CD4-positive, alpha-beta T cell treated with Interleukin-6 at 100 ng/mL for 8 hours (primary cell): ENCODE measurements around the gene NRGN.

Experiments used
- DNase-seq: peaks from one replicate; pipeline ENCODE4 v3.0.0-alpha.2; 2020; ENCODE audit warnings: mixed read lengths, low spot score

The NRGN gene

GRCh38 chr11:124740277-124740882 is 638 bp downstream of the NRGN start:
- DNase-seq = peak; percentile 38

GRCh38 chr11:124742555-124742954 is 2.8 kb downstream of the NRGN start:
- no peak for DNase-seq

GRCh38 chr11:124743050-124743449 is 3.3 kb downstream of the NRGN start:
- DNase-seq = no peak

DNA sequence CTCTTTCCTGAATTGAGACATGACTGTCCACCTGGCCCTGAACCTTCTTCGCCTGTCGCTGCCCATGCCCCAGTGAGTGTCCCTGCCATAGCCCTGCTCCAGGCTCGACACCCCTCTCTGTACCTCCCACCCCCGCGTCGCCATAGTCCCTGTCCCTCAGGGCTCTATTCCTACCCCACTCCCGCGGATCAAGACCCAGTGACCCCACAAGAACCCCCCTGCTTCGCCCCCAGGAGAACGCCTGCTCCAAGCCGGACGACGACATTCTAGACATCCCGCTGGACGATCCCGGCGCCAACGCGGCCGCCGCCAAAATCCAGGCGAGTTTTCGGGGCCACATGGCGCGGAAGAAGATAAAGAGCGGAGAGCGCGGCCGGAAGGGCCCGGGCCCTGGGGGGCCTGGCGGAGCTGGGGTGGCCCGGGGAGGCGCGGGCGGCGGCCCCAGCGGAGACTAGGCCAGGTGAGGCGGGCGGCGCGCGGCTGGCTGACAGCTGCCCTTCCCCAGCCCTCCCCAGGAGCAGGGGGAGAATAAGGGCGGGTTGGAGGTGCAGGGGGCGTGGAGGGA is 5.6 kb downstream of the NRGN start:
- DNase-seq = no peak

- peak; percentile 33 for DNase-seq
These were observed 6.3 kb downstream of the NRGN start for GRCh38 chr11:124745835-124746620.

GRCh38 chr11:124746621-124747243 is 7.0 kb downstream of the NRGN start:
- peak; percentile 82 for DNase-seq

DNA sequence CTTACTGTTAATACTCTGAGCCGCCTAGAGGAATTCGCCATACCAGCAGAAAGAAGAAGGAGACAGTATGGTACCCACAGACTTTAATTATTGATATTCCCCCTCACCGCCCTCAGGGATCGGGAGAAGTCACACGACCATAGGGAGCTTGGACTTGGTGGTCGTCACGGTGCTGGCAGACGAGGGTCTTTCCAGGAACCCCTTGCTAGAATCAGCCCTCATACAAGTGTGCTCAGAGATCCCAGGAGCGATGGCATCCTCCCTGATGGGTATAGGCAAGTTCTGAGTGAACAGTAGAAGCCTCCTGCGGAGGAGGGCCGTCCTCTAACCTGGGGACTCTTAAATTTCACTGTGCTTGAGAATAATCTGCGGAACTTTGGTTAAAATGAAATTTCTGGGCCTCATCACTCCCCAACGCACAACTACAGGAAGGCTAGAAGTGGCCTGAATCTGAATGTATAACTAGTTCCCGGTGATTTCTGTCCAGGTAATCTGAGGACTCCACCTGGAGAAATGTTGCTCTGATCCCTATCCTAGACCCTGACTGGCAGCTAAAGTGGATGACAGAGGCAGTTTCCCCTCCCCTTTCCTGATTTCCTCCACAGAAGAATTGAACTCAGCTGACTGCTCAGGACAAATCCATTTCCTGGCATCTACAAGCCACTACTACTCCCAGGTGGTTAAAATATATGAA is 7.8 kb downstream of the NRGN start:
- no peak for DNase-seq

DNA sequence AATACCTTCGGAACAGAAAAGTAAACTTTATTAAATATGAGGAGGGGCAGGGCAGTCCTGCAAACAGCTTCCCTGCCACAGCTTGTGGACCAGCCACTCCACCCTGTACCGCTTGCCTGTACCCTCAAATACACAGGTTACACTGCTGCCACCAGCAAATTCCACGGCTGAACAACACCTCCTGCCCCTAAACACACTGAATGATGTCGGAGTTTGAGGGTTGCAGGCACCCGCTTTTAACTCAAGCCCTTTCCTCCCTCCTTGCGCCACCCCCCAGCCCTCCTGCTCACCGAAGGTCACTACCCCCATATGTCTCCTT is 8.3 kb downstream of the NRGN start:
- DNase-seq = no peak

DNA sequence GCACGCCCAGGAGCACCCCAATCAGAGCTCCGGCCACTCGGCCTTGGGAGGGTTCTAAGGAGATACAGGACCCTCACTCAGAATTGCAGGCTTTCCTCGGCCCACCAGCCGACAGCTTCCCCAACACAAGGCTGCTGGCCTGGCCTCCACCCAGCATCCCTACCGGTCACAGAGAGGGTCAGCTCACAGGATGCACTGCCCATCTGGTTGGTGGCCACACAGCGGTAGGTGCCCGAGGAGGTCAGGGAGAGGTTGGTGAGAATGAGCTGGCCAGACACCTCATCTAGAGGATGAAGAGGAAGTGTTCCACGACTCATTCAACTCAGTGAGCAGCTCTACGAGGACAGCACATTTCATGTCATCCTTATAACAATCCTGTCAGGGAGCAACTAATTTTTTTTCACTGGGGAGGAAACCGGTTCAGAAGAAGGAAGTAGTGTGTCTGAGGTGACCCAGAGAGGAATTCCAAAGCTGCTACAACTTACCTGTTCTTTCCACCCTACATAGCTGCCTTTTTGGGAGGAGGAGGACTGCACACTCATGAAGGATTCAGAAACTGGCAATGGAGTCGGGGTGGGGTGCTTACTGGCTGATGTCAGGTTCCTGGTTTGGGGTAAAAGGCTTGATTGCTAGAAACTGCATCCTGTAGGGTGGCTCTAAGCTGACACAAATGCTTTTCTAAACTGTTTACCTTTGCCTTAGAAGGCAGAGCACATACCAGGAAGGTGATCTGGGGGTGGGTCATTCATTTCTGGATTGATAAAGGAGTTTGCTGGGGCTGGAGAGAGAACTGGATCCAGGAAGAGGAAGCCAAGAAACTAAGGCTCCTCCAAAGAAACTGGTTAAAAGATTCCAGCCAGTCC is 9.0 kb downstream of the NRGN start:
- DNase-seq = no peak

- DNase-seq = no peak
These were observed 10.2 kb downstream of the NRGN start for GRCh38 chr11:124749912-124750311.

DNA sequence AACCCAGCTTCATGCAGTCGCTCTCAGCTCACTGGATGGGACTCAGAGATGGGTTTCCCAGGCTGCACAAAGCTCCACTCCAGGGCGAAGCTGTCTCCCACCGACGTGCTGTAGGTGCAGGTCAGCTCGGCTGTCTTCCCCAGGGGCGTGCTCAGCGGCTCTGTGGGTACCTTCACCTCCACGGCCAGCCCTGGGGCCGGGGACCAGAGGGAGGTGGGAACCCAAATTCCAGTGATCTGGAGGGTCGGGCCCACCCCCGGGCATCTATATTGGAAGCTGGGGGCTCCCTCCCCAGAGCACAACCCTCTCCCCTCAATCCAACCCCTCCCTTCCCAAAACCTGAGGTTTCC is 11.6 kb downstream of the NRGN start:
- DNase-seq = no peak

DNA sequence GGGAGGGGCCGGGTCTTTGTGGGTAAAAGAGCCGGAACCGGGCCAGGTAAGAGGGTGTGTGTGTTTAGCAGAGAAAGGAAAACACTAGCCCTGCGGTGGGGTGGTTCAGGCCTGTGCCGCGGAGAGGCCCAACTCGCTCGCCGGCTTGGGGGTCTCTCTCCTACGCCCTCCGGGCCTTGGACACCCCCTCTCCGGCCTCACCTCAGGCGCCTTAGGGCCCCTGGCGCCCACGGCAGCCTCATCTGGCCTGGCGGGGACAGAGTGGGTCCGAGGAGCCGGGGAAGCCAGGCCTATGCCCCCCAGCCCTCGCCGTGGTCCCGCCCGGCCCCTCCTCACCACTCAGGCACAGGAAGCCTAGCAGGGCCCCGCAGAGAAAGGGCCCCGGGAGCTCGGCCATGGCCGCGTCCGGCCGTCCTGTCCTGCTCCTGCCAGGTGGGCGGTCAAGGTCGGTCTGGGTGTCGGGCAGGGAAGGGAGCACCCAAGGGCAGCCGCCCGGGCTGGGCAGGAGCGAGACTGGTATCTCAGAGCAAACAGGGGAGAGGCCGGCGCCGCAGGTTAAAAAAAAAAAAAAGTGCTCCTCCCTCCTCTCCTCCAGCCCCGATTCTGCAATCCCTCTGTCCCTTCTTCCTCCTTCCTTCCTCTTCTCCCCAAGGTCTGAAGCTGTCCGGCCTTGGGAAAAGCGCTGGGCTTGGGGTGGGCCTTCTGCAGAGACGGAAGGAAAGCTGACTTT is 12.2 kb downstream of the NRGN start, which contains the start of gene VSIG2:
VSIG2 (minus strand) TSS at position 515 of the 730 bp plus-strand sequence; CDS start at position 397, 118 bp downstream.
- DNase-seq = no peak

- DNase-seq = no peak
These were observed 12.8 kb downstream of the NRGN start for GRCh38 chr11:124752471-124753102.

DNA sequence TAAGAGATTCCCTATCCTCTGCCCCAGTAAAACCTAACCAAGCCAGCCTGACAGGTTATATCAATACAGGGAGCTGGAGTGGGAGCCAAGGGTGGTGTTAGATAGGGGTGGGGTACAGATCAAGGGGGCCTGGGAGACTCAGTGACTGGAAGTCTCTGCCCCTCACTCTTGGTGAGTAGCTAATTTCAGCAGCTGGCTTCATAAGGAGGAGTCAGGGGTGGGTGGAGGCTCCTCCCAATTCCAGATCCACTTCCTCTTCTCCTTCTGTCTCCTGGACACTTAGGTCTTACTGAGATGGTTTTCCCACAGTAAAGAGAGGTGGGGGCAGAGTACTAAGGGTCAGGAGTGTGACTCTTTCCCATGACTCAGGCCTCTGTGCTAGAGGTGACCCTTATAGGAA is 13.5 kb downstream of the NRGN start:
- no peak for DNase-seq

- no peak for DNase-seq
These were observed 13.9 kb downstream of the NRGN start for GRCh38 chr11:124753624-124754023.

GRCh38 chr11:124754309-124754708 is 14.6 kb downstream of the NRGN start:
- DNase-seq = no peak

DNA sequence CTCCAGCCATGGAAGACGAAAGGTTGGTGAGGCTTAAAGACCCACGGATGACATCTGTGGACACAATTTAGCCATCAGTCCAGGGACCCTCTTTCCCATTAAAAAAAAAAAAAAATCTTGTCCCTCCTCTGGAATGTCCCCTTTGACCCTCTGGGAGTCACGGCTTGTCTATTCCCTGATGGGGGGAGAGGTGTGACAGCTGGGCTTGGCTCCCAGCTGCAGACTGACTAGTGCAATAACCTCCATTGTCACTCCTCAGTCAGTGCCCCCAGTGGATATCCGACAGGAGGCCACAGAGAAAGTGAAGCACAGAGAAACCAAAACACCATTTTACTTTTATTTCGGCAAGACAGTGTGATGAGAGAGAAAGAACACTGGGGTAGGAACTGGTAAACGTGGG is 15.0 kb downstream of the NRGN start:
- DNase-seq = no peak

GRCh38 chr11:124756033-124756752 is 16.5 kb downstream of the NRGN start:
- no peak for DNase-seq

GRCh38 chr11:124756753-124757227 is 17.0 kb downstream of the NRGN start:
- no peak for DNase-seq

GRCh38 chr11:124757320-124757719 is 17.6 kb downstream of the NRGN start:
- no peak for DNase-seq
